GM21360 (cell line): Measurements from ENCODE around the gene EYA4.

Experiments
- ATAC-seq: cut with Tn5 transposase; IDR thresholded peaks from one replicate; pipeline ENCODE4 v1.9.1; 2021; ENCODE audit warnings: mild to moderate bottlenecking, moderate library complexity; ENCODE audit not compliant: unreplicated experiment

The EYA4 gene

GRCh38 chr6:133242637-133243585 is 1.8 kb downstream of the EYA4 start:
- no peak for ATAC-seq

- no peak for ATAC-seq
These were observed 2.7 kb downstream of the EYA4 start for GRCh38 chr6:133243723-133244305.

GRCh38 chr6:133244519-133244918 is 3.4 kb downstream of the EYA4 start:
- no peak for ATAC-seq

- no peak for ATAC-seq
These were observed 3.9 kb downstream of the EYA4 start for GRCh38 chr6:133245007-133245406.

- no peak for ATAC-seq
These were observed 4.3 kb downstream of the EYA4 start for GRCh38 chr6:133245422-133245903.

- no peak for ATAC-seq
These were observed 6.4 kb downstream of the EYA4 start for GRCh38 chr6:133247581-133247980.

GRCh38 chr6:133248241-133249001 is 7.3 kb downstream of the EYA4 start:
- no peak for ATAC-seq

GRCh38 chr6:133251688-133252087 is 10.5 kb downstream of the EYA4 start:
- ATAC-seq, result no peak

GRCh38 chr6:133254552-133255228 is 13.5 kb downstream of the EYA4 start:
- no peak for ATAC-seq

- ATAC-seq, result no peak
These were observed 16.5 kb downstream of the EYA4 start for GRCh38 chr6:133257545-133258105.

- ATAC-seq, result no peak
These were observed 18.4 kb downstream of the EYA4 start for GRCh38 chr6:133259561-133259960.

GRCh38 chr6:133262804-133263203 is 21.6 kb downstream of the EYA4 start:
- no peak for ATAC-seq

- no peak for ATAC-seq
These were observed 23.9 kb downstream of the EYA4 start for GRCh38 chr6:133265066-133265465.

GRCh38 chr6:133266186-133266585 is 25.0 kb downstream of the EYA4 start:
- no peak for ATAC-seq

- ATAC-seq, result no peak
These were observed 27.5 kb downstream of the EYA4 start for GRCh38 chr6:133268621-133269020.

- ATAC-seq, result no peak
These were observed 33.7 kb downstream of the EYA4 start for GRCh38 chr6:133274813-133275212.

GRCh38 chr6:133275213-133275612 is 34.1 kb downstream of the EYA4 start:
- no peak for ATAC-seq

- no peak for ATAC-seq
These were observed 36.2 kb downstream of the EYA4 start for GRCh38 chr6:133277228-133277899.

- ATAC-seq, result no peak
These were observed 36.9 kb downstream of the EYA4 start for GRCh38 chr6:133277900-133278545.
